Measurements from ENCODE around the gene NDFIP2.

Gene NDFIP2

GRCh38 chr13:79459906-79460305 lies 21.0 kb upstream of the NDFIP2 start:
- no peak for DNase-seq

- no peak for DNase-seq
These were observed 18.1 kb upstream of the NDFIP2 start for GRCh38 chr13:79462895-79463294.

- no peak for DNase-seq
These were observed 17.4 kb upstream of the NDFIP2 start for GRCh38 chr13:79463604-79464003.

GRCh38 chr13:79466872-79467271 lies 14.1 kb upstream of the NDFIP2 start:
- no peak for DNase-seq

GRCh38 chr13:79468402-79468801 lies 12.6 kb upstream of the NDFIP2 start:
- DNase-seq, result no peak

- no peak for DNase-seq
These were observed 12.1 kb upstream of the NDFIP2 start for GRCh38 chr13:79468819-79469218.

GRCh38 chr13:79469608-79470007 lies 11.3 kb upstream of the NDFIP2 start:
- no peak for DNase-seq

- no peak for DNase-seq
These were observed 10.3 kb upstream of the NDFIP2 start for GRCh38 chr13:79470666-79471065.

GRCh38 chr13:79475569-79475968 lies 5.4 kb upstream of the NDFIP2 start:
- no peak for DNase-seq

- no peak for DNase-seq
These were observed 3.0 kb upstream of the NDFIP2 start for GRCh38 chr13:79477968-79478367.

GRCh38 chr13:79479882-79480281 lies 1.1 kb upstream of the NDFIP2 start:
- DNase-seq, result no peak

- no peak for DNase-seq
These were observed 714 bp downstream of the NDFIP2 start for GRCh38 chr13:79481685-79482052.

- DNase-seq, result no peak
These were observed 1.5 kb downstream of the NDFIP2 start for GRCh38 chr13:79482281-79482970.

- no peak for DNase-seq
These were observed 2.2 kb downstream of the NDFIP2 start for GRCh38 chr13:79483086-79483706.

- DNase-seq, result no peak
These were observed 4.3 kb downstream of the NDFIP2 start for GRCh38 chr13:79485014-79485811.

GRCh38 chr13:79486433-79487188 lies 5.7 kb downstream of the NDFIP2 start:
- no peak for DNase-seq

GRCh38 chr13:79490326-79490725 lies 9.4 kb downstream of the NDFIP2 start:
- DNase-seq, result no peak

GRCh38 chr13:79490824-79491223 lies 9.9 kb downstream of the NDFIP2 start:
- DNase-seq, result no peak

GRCh38 chr13:79491715-79492114 lies 10.8 kb downstream of the NDFIP2 start:
- DNase-seq, result no peak

GRCh38 chr13:79492313-79492798 lies 11.4 kb downstream of the NDFIP2 start:
- no peak for DNase-seq

GRCh38 chr13:79492918-79493594 lies 12.1 kb downstream of the NDFIP2 start:
- DNase-seq, result no peak

GRCh38 chr13:79496188-79496587 lies 15.2 kb downstream of the NDFIP2 start:
- DNase-seq, result no peak

- no peak for DNase-seq
These were observed 16.1 kb downstream of the NDFIP2 start for GRCh38 chr13:79497064-79497463.

All from NCI-H1417 treated with DMSO at 0.1 percent for 48 hours (cell line).